HG03060 (cell line): ENCODE measurements around the gene TPST2.
"Not testable (repeated sequence)": the region's sequence is repeated elsewhere in the genome, so short reads cannot be mapped to it uniquely, and the experiment has no call there.

Source experiments
- ATAC-seq: cut with Tn5 transposase; IDR thresholded peaks from one replicate; pipeline ENCODE4 v1.9.1; 2021; ENCODE audit warnings: low read depth, moderate number of reproducible peaks; ENCODE audit not compliant: unreplicated experiment

Gene TPST2

GRCh38 chr22:26536762-26537134 is 53.2 kb downstream of the TPST2 start:
- ATAC-seq: no peak

GRCh38 chr22:26536056-26536761 is 53.7 kb downstream of the TPST2 start:
- no peak for ATAC-seq

GRCh38 chr22:26535603-26535908 is 54.4 kb downstream of the TPST2 start:
- no peak for ATAC-seq

GRCh38 chr22:26534874-26535602 is 54.9 kb downstream of the TPST2 start:
- ATAC-seq: no peak

DNA sequence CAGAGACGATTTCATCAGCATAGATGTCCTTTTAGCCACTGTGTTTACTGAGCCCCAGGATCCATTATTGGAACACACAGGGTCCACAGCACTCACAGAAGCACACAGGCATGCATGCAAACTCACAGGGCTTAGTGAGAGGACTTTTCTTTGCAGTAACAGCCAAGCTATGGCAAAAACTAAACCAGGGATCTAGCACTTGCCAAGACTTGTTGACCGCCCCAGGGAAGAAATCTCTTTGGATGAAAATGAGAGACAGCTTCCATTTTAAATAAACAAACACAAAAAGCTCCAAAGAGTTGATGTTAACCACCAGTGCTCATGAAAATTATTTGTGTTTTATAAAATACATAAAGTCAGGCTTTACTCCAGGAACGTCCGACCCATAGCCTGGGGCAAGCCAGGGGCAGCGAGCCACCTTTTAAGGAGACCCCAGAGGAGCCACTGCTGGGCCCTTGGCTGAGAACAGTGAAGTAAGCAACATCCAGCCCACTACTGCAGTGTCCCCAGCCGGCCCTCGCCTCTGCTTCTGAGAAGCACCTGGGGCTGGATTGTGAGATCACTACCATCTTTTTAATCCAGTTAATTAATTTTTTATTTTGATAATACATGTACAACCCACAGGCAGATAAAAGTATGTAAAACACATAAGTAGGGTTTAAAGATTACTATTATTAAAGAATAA is 55.6 kb downstream of the TPST2 start:
- ATAC-seq: no peak

DNA sequence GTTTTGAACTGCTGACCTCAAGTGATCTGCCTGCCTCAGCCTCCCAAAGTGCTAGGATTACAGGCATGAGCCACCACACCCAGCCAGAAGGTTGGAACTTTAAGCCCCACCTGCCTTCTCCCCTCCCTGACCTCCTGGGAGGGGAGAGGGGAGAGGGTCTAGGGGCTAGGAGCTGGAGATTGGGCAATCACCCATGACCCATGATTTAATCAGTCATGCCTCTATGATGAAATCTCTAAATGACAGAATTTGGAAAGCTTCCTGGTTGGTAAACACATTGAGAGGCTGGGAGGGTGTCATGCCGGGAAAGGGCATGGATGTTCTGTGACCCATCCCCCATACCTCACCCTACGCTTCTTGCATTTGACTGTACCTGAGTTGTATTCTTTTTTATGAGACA is 60.6 kb downstream of the TPST2 start:
- ATAC-seq: no peak

DNA sequence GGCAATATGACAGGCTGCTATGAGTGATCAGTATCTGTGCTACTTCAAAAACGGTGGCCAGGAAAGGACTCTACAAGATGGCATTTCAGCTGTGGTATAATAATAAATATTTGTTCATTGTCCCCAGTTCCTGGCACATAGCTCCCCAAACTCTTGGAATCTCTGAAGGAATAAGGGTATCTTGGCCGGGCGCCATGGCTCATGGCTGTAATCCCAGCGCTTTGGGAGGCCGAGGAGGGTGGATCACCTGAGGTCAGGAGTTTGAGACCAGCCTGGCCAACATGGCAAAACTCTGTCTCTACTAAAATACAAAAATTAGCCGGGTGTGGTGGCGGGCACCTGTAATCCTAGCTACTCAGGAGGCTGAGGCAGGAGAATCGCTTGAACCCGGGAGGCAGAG is 61.4 kb downstream of the TPST2 start:
- not testable (repeated sequence) for ATAC-seq

DNA sequence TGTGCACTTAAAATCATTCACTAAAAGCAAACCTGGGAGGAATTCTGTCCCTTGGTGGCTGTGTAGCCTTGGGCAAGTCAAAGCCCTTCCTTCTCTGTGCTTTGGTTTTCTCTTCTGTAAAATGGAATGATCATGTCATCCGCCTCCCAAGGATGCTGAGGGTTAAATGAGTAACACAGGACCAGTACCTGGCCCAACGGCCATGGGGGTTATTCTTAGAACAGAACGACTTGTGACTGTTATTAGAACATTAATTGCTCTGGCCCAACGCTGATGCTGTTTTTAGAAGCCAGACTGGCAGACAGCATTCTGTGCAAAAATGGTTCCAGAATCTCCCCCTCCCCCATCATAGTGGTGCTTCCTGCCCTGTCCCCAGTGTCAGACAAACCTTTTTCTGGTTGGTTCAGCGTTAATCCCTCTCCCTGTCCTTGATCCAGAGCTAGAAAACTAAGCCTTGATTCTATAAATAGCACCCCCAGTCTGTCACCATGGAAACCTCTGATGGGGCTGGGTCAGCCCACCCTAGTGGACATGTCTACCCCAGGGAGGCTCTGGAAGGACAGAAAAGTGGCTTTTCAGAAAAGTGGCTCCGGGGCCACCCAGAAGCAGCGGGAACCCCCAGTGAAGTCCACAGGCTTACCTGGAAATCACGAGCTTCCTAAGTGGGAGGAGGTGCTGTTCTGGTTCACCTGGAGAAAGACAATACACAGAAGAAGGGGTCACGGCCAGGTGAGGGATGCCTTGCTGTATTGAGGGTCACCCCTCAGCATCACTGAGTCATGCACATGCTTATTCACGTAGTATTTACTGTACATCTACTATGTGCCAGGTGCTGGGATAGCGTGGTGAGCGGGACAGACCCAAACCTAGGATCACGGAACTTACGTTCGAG is 62.1 kb downstream of the TPST2 start:
- no peak for ATAC-seq

GRCh38 chr22:26527167-26527566 is 62.8 kb downstream of the TPST2 start:
- ATAC-seq: no peak

- ATAC-seq: no peak
Observed at GRCh38 chr22:26525946-26526564, 63.9 kb downstream of the TPST2 start.

DNA sequence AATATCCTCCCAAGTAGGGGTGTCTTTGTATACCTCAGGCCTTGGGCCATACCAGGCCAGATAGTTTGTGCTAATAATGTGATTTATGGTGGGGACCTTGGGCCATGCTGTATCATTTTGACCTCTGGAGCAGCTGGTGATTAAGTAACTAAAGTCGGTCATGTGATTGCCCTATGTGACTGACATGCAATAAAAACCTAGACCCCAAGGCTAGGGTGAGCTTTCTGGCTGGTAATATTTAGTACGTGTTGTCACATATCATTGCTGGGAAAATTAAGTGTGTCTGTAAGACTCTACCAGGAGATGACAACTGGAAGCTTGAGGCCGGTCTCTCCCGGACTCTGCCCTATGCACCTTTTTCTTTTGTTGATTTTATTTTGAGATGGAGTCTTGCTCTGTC is 65.1 kb downstream of the TPST2 start:
- ATAC-seq: no peak

DNA sequence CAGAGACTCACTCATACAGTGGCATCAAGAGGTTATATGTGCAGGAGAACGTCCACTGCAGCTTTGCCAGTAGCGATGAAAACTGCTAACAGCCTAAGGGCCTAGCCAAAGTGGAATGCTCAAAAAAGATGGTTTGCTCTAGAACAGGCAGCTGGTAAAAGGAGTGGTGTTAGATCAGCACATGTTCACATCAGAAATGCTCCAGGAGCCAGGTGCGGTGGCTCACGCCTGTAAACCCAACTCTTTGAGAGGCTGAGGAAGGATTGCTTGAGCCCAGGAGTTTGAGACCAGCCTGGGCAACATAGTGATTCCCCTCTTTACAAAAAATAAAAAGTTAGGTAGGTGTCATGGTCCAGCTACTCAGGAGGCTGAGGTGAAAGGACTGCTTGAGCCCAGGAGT is 67.3 kb downstream of the TPST2 start:
- no peak for ATAC-seq

DNA sequence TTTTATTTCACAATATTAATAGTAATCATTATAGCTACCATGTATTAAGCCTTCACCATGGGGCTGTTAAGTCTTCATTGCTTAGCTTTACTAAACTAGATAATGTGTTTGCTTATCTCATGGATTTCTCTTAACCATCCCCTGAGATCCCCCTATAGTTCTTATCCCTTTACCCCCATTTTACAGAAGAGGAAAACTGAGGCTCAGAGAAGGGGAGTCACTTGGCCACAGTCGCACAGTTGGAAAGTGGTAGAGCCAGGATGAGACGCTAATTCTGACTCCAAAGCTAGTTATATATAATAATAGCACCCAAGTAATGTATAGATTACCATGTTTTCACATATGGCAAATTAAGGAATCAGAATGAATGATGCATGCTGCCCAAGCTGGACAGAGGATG is 67.9 kb downstream of the TPST2 start:
- no peak for ATAC-seq

GRCh38 chr22:26517429-26517828 is 72.5 kb downstream of the TPST2 start:
- no peak for ATAC-seq

DNA sequence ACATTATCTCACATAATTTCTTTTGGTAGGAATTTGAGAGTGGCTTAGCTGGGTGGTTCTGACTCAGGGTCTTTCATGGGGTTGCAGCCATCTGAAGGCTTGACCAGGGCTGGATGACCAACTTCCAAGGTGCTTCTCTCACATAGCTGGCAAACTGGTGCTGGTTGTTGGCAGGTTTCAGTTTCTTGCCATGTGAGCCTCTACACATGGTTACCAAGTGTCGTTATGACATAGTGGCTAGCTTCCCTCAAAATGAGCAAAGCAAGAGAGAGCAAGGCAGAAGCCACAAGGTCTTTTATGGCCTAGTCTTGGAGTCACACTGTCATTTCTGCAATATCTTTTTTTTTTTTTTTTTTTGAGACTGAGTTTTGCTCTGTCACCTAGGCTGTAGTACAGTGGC is 73.4 kb downstream of the TPST2 start:
- ATAC-seq: no peak

- ATAC-seq: no peak
Observed at GRCh38 chr22:26515931-26516330, 74.0 kb downstream of the TPST2 start.

DNA sequence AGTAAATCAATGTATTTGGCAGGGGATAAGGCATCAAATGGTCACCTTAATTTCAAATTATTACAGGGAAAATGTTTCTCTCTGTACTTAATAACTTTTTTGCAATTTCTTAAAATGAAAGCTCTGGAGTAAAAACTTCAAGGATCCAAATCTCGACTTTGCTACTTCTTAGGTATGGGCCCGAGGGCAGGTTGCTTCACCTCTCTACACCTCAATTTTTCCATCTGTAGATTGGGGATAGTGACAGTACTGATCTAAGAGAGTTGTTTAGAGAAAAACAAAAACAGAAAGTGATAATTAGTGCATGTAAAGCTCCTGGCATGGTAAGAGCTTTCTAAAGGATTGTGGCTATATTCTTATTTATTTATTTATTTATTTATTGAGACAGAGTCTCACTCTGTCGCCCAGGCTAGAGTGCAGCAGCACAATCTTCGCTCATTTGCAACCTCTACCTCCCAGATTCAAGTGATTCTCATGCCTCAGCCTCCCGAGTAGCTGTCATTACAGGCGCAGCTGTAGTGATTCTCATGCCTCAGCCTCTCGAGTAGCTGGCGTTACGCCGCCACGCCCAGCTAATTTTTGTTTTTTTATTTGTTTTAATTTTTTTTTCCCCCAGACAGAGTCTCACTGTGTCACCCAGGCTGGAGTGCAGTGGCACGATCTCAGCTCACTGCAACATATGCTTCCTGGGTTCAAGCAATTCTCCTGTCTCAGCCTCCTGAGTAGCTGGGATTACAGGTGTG is 75.3 kb downstream of the TPST2 start:
- no peak for ATAC-seq

DNA sequence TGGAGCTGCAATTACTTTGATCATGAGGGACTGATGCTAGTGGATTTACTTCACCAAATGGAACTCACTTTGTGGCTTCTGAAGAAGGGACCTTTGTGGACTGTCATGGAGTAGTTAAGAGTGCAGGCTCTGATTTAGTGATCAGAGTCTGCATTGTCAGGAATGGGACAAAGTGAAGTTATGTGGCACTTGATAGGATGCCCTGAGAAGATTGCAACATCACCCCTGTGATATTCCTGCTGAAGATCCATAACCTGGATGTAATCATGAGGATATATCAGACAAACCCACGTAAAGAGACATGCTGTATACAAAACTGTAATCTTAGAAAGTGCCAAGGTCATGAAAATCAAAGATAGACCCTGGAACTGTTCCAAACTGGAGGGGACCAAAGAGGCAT is 76.1 kb downstream of the TPST2 start:
- no peak for ATAC-seq

DNA sequence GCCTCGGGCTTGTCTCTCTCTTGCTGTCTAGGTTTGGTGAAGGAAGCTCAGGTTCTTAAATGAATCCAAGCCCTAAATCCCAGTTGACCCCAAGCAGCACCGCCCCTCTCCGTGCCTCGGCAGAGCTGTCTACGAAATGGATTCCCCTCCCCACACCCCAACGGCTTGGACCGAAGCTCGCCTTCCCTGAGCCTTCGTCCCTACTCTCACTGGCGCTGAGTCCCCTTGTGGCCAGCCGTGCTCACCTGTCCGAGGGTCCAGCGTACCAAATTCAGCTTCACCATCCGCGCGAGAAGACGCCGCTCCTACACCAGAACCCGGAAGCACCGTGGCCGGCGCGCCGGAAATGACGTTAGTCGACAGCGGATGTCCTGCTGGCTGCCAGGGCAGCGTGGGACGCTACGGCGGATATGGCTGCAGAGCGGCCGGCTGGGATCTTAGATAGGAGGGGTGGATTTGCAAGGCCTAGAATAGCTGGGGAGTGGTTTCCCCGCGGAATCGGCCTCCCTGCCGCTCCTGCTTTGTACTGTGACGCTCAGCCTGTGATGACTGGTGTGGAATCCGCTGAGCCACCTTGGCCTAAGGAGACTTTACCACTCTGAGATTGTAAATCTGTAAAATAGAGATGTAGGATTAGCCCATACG is 77.7 kb downstream of the TPST2 start, which contains the start of gene TFIP11:
Gene TFIP11, minus strand, starts transcription at position 325 of the 645 bp plus-strand sequence. CDS start 2,201 bp downstream, outside the sequence.
- peak; percentile 73 for ATAC-seq
